Neuronal stem cell (in vitro differentiated cells): ENCODE measurements around the gene ZSCAN10.
"Not testable (repeated sequence)": the region's sequence is repeated elsewhere in the genome, so short reads cannot be mapped to it uniquely, and the experiment has no call there.

ENCODE experiments used
- DNase-seq: peaks from one replicate; pipeline ENCODE4 v3.0.0-alpha.2; 2013; ENCODE audit warnings: low spot score
- H2AFZ ChIP-seq: one replicate; pipeline ENCODE4 v1.6.1; 2013; ENCODE audit warnings: mild to moderate bottlenecking, low read length, inconsistent platforms
- H2AK5ac ChIP-seq: 2 replicates; pipeline ENCODE4 v1.6.1; 2013; ENCODE audit warnings: low read depth, mild to moderate bottlenecking, inconsistent platforms, low read length, moderate library complexity, mixed read lengths
- H2BK120ac ChIP-seq: 2 replicates; pipeline ENCODE4 v1.6.1; 2013; ENCODE audit warnings: low read depth, mild to moderate bottlenecking, inconsistent platforms, low read length, moderate library complexity, mixed read lengths
- H2BK12ac ChIP-seq: one replicate; pipeline ENCODE4 v1.6.1; 2013; ENCODE audit warnings: low read length, inconsistent platforms
- H2BK15ac ChIP-seq: 2 replicates; pipeline ENCODE4 v1.6.1; 2013; ENCODE audit warnings: mild to moderate bottlenecking, low read length, inconsistent platforms, mixed read lengths
- H2BK5ac ChIP-seq: one replicate; pipeline ENCODE4 v1.6.1; 2013; ENCODE audit warnings: inconsistent platforms, mild to moderate bottlenecking, low read length, moderate library complexity
- H3K14ac ChIP-seq: one replicate; pipeline ENCODE4 v1.6.1; 2013; ENCODE audit warnings: low read length, inconsistent platforms
- H3K18ac ChIP-seq: 2 replicates; pipeline ENCODE4 v1.6.1; 2013; ENCODE audit warnings: low read length, inconsistent platforms
- H3K23ac ChIP-seq: 2 replicates; pipeline ENCODE4 v1.6.1; 2013; ENCODE audit warnings: low read depth, mild to moderate bottlenecking, mixed read lengths, low read length, inconsistent platforms; ENCODE audit not compliant: poor library complexity
- H3K27ac ChIP-seq: replicated peaks from 3 replicates; pipeline ENCODE4 v1.5.1; 2013; ENCODE audit warnings: low read length, inconsistent platforms
- H3K27me3 ChIP-seq, 3 experiments: 2 replicates each; pipeline ENCODE4 v1.6.1; 2013; ENCODE audit warnings: low read length in 3 of 3, mild to moderate bottlenecking in 2 of 3, inconsistent platforms in 1 of 3, low read depth in 1 of 3, mixed read lengths in 1 of 3, moderate library complexity in 1 of 3; ENCODE audit not compliant: control insufficient read depth in 3 of 3, insufficient read depth in 3 of 3
- H3K36me3 ChIP-seq, 2 donors: replicated peaks in 1 of 2; 2 replicates each; pipeline ENCODE4 v1.6.1; 2013; ENCODE audit warnings: low read length in 2 of 2; ENCODE audit not compliant: control insufficient read depth in 2 of 2, insufficient read depth in 2 of 2
- H3K4ac ChIP-seq: 2 replicates; pipeline ENCODE4 v1.6.1; 2013; ENCODE audit warnings: inconsistent platforms, mild to moderate bottlenecking, low read length, moderate library complexity
- H3K4me1 ChIP-seq, 2 donors: 1 replicate in 1 of 2; 2 replicates in 1 of 2; pipeline ENCODE4 v1.6.1; 2013; ENCODE audit warnings: low read length in 2 of 2, low read depth in 1 of 2; ENCODE audit not compliant: control insufficient read depth in 2 of 2, insufficient read depth in 1 of 2
- H3K4me2 ChIP-seq: one replicate; pipeline ENCODE4 v1.6.1; 2013; ENCODE audit warnings: mild to moderate bottlenecking, low read length, inconsistent platforms; ENCODE audit not compliant: insufficient read depth, poor library complexity, severe bottlenecking
- H3K4me3 ChIP-seq, 2 donors: 2 replicates each; pipeline ENCODE4 v1.5.1; 2013; ENCODE audit warnings: low read length in 2 of 2, mild to moderate bottlenecking in 2 of 2, inconsistent platforms in 1 of 2, moderate library complexity in 1 of 2
- H3K79me1 ChIP-seq: one replicate; pipeline ENCODE4 v1.6.1; 2013; ENCODE audit warnings: low read depth, mild to moderate bottlenecking, inconsistent platforms, low read length, moderate library complexity
- H3K9ac ChIP-seq: one replicate; pipeline ENCODE4 v1.6.1; 2013; ENCODE audit warnings: mild to moderate bottlenecking, low read depth, low read length, inconsistent platforms; ENCODE audit not compliant: poor library complexity
- H3K9me3 ChIP-seq, 2 donors: replicated peaks in 1 of 2; 2 replicates each; pipeline versions ENCODE3 to v1.6.1; 2013; ENCODE audit warnings: low read length in 2 of 2, mild to moderate bottlenecking in 2 of 2, inconsistent platforms in 1 of 2, low read depth in 1 of 2, mixed read lengths in 1 of 2, moderate library complexity in 1 of 2; ENCODE audit not compliant: control insufficient read depth in 2 of 2, insufficient read depth in 1 of 2
- H4K8ac ChIP-seq: one replicate; pipeline ENCODE4 v1.6.1; 2013; ENCODE audit warnings: low read depth, mild to moderate bottlenecking, inconsistent platforms, low read length, moderate library complexity
- H4K91ac ChIP-seq: one replicate; pipeline ENCODE4 v1.6.1; 2013; ENCODE audit warnings: low read length, low read depth, mild to moderate bottlenecking, inconsistent platforms; ENCODE audit not compliant: poor library complexity
- WGBS, 2 donors: extraction: QIAGEN DNeasy Blood & Tissue Kit; methylation state at CpG; one replicate each; pipeline ENCODE4 v1.1.7; 2013; ENCODE audit warnings: missing lambda C conversion rate in 2 of 2, mixed read lengths in 1 of 2; ENCODE audit not compliant: insufficient read length in 2 of 2, insufficient replicate concordance in 1 of 2; ENCODE audit errors: extremely low coverage in 2 of 2; 5-methylcytosine and 5-hydroxymethylcytosine counted together

Gene ZSCAN10

DNA sequence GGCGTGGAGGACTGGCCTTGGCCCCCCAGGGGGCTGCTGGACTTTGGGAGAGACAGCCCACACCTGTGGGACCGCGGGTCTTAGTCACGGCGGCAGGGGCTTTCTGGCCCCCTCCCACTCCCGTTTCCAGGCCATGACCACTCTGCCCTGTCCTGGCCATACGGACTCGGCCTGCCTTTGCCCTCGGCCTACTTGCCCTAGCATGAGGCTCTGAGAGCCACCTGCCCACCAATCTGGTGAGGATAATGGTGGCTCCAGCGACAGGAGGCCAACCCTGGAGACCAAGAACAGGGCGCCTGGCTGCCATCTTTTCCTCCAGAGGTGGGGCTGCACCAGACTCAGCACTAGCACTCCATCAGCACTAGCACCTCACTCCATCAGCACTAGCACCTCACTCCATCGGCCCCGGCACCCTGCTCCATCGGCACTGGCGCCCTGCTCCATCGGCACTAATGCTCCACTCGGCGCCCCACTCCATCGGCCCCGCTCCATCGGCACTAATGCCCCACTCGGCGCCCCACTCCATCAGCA, 42.8 kb upstream of the ZSCAN10 start:
- Histone ChIP-seq H3K36me3 (peaks cover 26 to 39% of the 10 kb centered on the region in 2 donors), H2AK5ac (no peak overlapping the region), H3K4ac (no peak overlapping the region), H3K27me3 (no peaks in the 10 kb centered on the region), H3K79me1 (peaks cover 6% of the 10 kb centered on the region), H3K14ac (no peak overlapping the region), H4K91ac (no peak overlapping the region), H2BK5ac (peak overlapping the region; percentile 71), H3K4me2 (no peak overlapping the region), H2AFZ (no peak overlapping the region), H2BK12ac (no peak overlapping the region), H3K4me3 (no peak overlapping the region), H3K18ac (no peak overlapping the region), H3K9me3 (peaks cover 0 to 2% of the 10 kb centered on the region in 2 donors), H4K8ac (peak overlapping the region; percentile 65), H3K27ac (no peak overlapping the region), H3K23ac (peak overlapping the region; percentile 85), H3K4me1 (peaks cover 0 to 4% of the 10 kb centered on the region in 2 donors), H2BK120ac (no peak overlapping the region), H3K9ac (no peak overlapping the region), H2BK15ac (no peak overlapping the region)
- WGBS, 2 donors: no CpG with 5 or more reads among the region's 23 CpGs
- no peak for DNase-seq

DNA sequence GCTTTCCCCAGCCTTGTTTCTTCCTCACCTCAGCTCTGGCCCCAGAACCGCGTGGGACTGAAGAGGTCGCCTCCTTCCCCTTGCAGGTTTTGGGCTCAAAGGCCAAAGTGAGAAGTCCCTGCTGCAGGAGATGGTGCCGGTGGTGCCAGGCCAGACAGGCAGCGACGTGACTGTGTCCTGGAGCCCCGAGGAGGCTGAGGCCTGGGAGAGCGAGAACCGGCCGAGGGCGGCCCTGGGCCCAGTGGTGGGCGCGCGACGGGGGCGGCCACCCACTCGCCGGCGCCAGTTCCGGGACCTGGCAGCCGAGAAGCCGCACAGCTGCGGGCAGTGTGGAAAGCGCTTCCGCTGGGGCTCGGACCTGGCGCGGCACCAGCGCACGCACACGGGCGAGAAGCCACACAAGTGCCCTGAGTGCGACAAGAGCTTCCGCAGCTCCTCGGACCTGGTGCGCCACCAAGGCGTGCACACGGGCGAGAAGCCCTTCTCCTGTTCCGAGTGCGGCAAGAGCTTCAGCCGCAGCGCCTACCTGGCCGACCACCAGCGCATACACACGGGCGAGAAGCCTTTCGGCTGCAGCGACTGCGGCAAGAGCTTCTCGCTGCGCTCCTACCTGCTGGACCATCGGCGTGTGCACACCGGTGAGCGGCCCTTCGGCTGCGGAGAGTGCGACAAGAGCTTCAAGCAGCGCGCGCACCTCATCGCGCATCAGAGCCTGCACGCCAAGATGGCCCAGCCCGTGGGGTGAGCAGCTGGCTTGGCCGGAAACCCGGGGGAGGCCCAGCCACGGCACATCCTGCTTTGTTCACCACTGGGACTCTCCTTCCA, 41.7 kb upstream of the ZSCAN10 start:
- Histone ChIP-seq H3K79me1 (peaks cover 6% of the 10 kb centered on the region), H3K9me3 (peaks cover 0 to 2% of the 10 kb centered on the region in 2 donors), H3K4me3 (no peak overlapping the region), H4K8ac (no peak overlapping the region), H3K36me3 (peaks cover 26 to 39% of the 10 kb centered on the region in 2 donors), H2BK15ac (no peak overlapping the region), H2BK5ac (no peak overlapping the region), H3K4ac (no peak overlapping the region), H2BK120ac (no peak overlapping the region), H2BK12ac (no peak overlapping the region), H2AK5ac (no peak overlapping the region), H3K4me2 (no peak overlapping the region), H3K27me3 (no peaks in the 10 kb centered on the region), H3K18ac (no peak overlapping the region), H4K91ac (no peak overlapping the region), H3K4me1 (peaks cover 2 to 8% of the 10 kb centered on the region in 2 donors), H3K14ac (no peak overlapping the region), H3K9ac (no peak overlapping the region), H2AFZ (no peak overlapping the region), H3K27ac (no peak overlapping the region), H3K23ac (no peak overlapping the region)
- no CpG with 5 or more reads among the region's 69 CpGs for WGBS, 2 donors
- DNase-seq: no peak

DNA sequence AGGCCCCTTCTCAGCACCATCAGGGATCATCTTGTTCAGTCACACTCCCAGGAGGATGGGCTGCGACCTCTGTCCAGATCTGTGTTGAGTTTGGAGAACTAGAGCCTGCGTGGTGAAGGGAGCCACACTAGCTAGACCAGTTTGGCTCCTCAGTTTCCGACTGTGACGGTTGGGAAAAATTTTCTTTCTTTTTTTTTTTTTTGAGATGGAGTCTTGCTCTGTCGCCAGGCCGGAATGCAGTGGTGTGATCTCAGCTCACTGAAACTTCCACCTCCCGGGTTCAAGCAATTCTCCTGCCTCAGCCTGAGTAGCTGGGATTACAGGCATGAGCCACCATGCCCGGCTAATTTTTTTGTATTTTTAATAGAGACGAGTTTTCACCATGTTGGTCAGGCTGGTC, 40.5 kb upstream of the ZSCAN10 start:
- no CpG with 5 or more reads among the region's 9 CpGs for WGBS, 2 donors
- not testable (repeated sequence) for DNase-seq, H3K79me1 ChIP-seq, H3K27ac ChIP-seq, H3K14ac ChIP-seq, H3K4ac ChIP-seq, H3K23ac ChIP-seq, H2BK5ac ChIP-seq, H4K91ac ChIP-seq, H3K27me3 ChIP-seq, H3K18ac ChIP-seq, H2BK15ac ChIP-seq, H2BK120ac ChIP-seq, H4K8ac ChIP-seq, H3K9me3 ChIP-seq, H2AFZ ChIP-seq, H3K4me3 ChIP-seq, H2AK5ac ChIP-seq, H2BK12ac ChIP-seq, H3K4me1 ChIP-seq, H3K4me2 ChIP-seq
- Histone ChIP-seq H3K9ac (peak overlapping the region; percentile 24), H3K36me3 (peaks cover 26 to 39% of the 10 kb centered on the region in 2 donors)

DNA sequence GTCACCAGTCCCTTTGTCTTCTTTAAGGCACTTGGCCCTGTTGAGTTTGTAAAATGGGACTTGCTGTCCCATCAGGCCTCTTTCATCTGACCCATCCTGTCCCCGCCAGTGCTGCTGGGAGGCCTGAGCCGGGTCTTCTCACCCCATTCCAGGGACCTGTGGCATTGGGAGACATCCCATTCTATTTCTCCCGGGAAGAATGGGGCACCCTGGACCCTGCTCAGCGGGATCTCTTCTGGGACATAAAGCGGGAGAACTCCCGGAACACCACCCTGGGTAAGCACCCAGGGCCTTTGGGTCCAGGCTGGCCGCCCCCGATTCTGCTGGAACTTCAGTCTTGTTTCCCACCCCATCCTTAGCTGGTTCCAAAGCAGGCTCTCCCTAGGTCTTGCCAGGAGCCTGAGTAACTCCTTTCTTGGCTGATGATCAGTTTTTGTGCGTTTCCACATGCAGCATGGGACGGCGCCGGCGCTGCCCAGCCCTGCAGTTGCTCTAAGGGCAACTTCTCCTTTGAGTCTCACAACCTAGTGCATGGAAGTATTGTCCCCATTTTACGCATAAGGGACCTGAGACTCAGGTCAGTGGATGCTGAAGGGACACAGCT, 39.8 kb upstream of the ZSCAN10 start:
- no peak overlapping the region for H2AK5ac ChIP-seq
- H3K79me1 ChIP-seq: peaks cover 10% of the 10 kb centered on the region

More for the DNA sequence above, 39.8 kb upstream of the ZSCAN10 start:
- Histone ChIP-seq H3K14ac (no peak overlapping the region), H3K27ac (no peak overlapping the region), H3K9ac (no peak overlapping the region), H3K4me3 (no peak overlapping the region), H3K4ac (no peak overlapping the region), H3K23ac (no peak overlapping the region), H4K8ac (no peak overlapping the region), H3K4me1 (peaks cover 3 to 9% of the 10 kb centered on the region in 2 donors), H2AFZ (no peak overlapping the region), H3K27me3 (no peaks in the 10 kb centered on the region), H3K9me3 (peaks cover 0 to 2% of the 10 kb centered on the region in 2 donors), H2BK12ac (no peak overlapping the region), H2BK120ac (no peak overlapping the region), H4K91ac (no peak overlapping the region), H3K4me2 (no peak overlapping the region), H2BK5ac (no peak overlapping the region), H3K36me3 (peaks cover 26 to 39% of the 10 kb centered on the region in 2 donors), H2BK15ac (no peak overlapping the region), H3K18ac (no peak overlapping the region)
- no CpG with 5 or more reads among the region's 14 CpGs for WGBS, 2 donors
- DNase-seq: no peak
